Raji (cell line): Measurements from ENCODE around the gene KRTAP10-10.

Source experiments
- POLR2A ChIP-seq: IDR thresholded peaks from 2 replicates; pipeline ENCODE4 v1.6.1; 2011; ENCODE audit warnings: low read depth, low read length, control low read depth; ENCODE audit not compliant: insufficient read depth

Gene KRTAP10-10

GRCh38 chr21:44686843-44687561 is 49.8 kb downstream of the KRTAP10-10 start:
- no peak for TF ChIP-seq POLR2A

- no peak for TF ChIP-seq POLR2A
Measured at GRCh38 chr21:44687671-44688070, 50.5 kb downstream of the KRTAP10-10 start.
